ENCODE measurements around the gene DOCK9. TPM values are rescaled to one million over a fixed set of nuclear protein-coding genes. Genes with fewer than 3 reads are reported as not detected.

The DOCK9 gene
- total and polyA plus RNA-seq, 2 donors (not counting 1 experiment from before 2014, with no cell fraction given) = 18.2 TPM

DNA sequence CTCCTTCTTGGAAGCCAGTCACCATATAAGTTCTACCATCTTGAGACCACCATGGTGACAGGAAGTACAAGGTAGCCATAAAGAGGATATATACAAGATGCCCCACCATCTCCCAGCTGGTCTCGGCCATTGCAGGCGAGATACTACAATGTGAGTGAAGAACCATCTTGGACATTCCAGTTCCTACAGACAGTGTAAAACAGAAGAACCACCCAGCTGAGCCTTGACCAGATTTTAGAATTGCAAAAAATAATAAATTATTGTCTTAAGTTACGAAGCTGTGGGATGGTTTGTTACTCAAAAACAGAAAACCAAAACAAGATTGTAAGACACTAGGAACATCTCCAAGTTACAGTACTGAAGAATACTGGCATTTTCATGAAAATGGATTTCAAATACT lies 43.6 kb downstream of the DOCK9 start:
- Histone ChIP-seq H4K20me1 (ENCODE audit: control insufficient read depth, extremely low read depth, insufficient read depth, low read length) (no peaks in the 10 kb centered on the region), H3K36me3 (ENCODE audit: control insufficient read depth, insufficient read depth, low read length) (no peaks in the 10 kb centered on the region)

DNA sequence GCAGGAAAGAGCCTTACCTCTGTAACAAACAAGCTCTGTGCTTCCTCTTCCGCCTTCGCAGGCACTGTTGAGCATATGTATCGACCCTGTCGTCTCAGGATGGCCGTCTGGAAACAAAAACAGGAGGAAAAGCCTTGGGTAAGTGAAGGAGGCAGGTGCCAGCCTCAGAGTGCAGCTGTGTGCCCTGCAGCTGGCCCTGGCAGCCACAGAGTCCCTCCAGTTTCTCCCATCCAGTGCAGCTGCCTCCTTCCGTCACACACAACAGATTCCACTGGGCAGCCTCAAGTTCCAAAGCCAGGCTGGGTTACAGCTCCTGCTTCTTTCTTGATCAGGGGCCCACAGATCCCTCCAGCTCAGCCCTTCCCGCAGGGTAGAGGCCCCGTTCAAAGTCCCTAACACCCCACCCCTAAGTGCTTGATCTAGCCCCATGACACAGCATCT lies 47.7 kb downstream of the DOCK9 start:
- Histone ChIP-seq H3K27ac (ENCODE audit: insufficient read depth, low read length) (no peak overlapping the region), H3K36me3 (ENCODE audit: control insufficient read depth, insufficient read depth, low read length) (no peaks in the 10 kb centered on the region), H4K20me1 (ENCODE audit: control insufficient read depth, extremely low read depth, insufficient read depth, low read length) (no peaks in the 10 kb centered on the region), H3K79me2 (ENCODE audit: control insufficient read depth, insufficient read depth, low read length) (no peaks in the 10 kb centered on the region), H3K4me1 (ENCODE audit: control insufficient read depth, extremely low read depth, insufficient read depth, low read length) (no peaks in the 10 kb centered on the region), H3K27me3 (ENCODE audit: control insufficient read depth, insufficient read depth, low read length) (no peaks in the 10 kb centered on the region), H2AFZ (ENCODE audit: low read length) (no peak overlapping the region), H3K4me2 (ENCODE audit: extremely low read depth, insufficient read depth, low read length) (no peak overlapping the region), H3K4me3 (replicated peaks in 1 of 4; ENCODE audit: control extremely low read depth in 1 of 4, insufficient read depth in 1 of 4, low read depth in 3 of 4, low read length in 4 of 4) (no peak overlapping the region), H3K9ac (ENCODE audit: insufficient read depth, low read length) (no peak overlapping the region), H3K9me3 (ENCODE audit: control insufficient read depth, insufficient read depth, low read depth, low read length) (no peaks in the 10 kb centered on the region)
- no peak for DNase-seq (ENCODE audit: low read depth in 2 of 2)
- TF ChIP-seq CTCF (conservative IDR thresholded peaks at IDR 0.05 in 1 of 2, IDR thresholded peaks at IDR 0.05 in 1 of 2; ENCODE audit: low read depth in 1 of 2, low read length in 2 of 2) (no peak), EZH2 (IDR thresholded peaks at IDR 0.05; ENCODE audit: low read length, missing control alignments) (no peak)

More for the DNA sequence above, 43.6 kb downstream of the DOCK9 start:
- TF ChIP-seq CTCF (conservative IDR thresholded peaks at IDR 0.05 in 1 of 2, IDR thresholded peaks at IDR 0.05 in 1 of 2; ENCODE audit: low read depth in 1 of 2, low read length in 2 of 2) = no peak
- TF ChIP-seq EZH2 (IDR thresholded peaks at IDR 0.05; ENCODE audit: low read length, missing control alignments) = no peak
- no peaks in the 10 kb centered on the region for H3K79me2 ChIP-seq (ENCODE audit: control insufficient read depth, insufficient read depth, low read length)
- no peaks in the 10 kb centered on the region for H3K9me3 ChIP-seq (ENCODE audit: control insufficient read depth, insufficient read depth, low read depth, low read length)
- H2AFZ ChIP-seq (ENCODE audit: low read length) = no peak overlapping the region
- no peaks in the 10 kb centered on the region for H3K27me3 ChIP-seq (ENCODE audit: control insufficient read depth, insufficient read depth, low read length)
- no peak overlapping the region for H3K4me3 ChIP-seq (replicated peaks in 1 of 4; ENCODE audit: control extremely low read depth in 1 of 4, insufficient read depth in 1 of 4, low read depth in 3 of 4, low read length in 4 of 4)
- H3K4me2 ChIP-seq (ENCODE audit: extremely low read depth, insufficient read depth, low read length) = no peak overlapping the region
- H3K9ac ChIP-seq (ENCODE audit: insufficient read depth, low read length) = no peak overlapping the region
- DNase-seq (ENCODE audit: low read depth in 2 of 2) = no peak
- no peaks in the 10 kb centered on the region for H3K4me1 ChIP-seq (ENCODE audit: control insufficient read depth, extremely low read depth, insufficient read depth, low read length)
- no peak overlapping the region for H3K27ac ChIP-seq (ENCODE audit: insufficient read depth, low read length)

DNA sequence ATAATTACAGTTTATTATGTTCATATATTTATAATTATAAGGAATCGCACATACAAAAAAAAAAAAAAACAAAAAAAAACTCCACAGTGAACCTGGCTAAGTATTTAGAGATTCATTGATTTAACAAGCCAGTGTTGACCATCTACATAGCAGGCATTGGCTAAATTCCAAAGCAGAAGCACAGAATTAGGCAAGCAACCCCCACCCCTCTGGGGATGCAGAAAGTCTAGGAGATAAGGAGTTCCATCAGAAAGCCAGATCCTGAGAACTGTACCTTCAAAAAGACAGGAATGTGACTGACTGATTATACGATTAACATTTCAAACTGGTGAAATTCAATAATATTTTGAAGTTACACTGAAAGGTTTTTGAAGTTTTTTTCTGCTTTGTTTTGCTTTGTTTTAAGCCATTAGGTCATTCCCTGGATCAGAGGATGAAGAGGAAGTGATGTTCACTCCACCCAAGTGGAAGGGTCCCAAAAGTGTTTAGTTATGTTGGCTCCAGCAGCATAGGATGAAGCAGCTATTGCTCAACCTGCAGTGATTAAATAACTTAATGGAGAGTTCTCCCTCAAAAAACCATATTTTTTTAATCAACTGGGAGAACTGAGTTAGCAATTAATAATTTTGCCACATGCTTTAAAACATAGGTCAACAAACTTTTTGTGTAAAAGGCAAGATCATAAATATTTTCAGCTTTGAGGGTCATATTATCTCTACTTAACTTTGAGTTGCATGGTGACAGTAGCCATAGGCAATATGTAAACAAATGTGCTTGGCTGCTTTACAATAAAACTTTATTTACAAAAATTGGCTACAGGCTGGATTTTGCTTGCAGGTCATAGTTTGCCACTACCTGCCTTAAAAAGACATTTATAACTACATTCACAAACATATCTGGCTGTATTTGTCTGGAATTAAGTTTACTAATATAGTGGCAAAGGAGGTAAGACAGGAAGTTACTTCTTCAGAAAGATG lies 49.6 kb downstream of the DOCK9 start:
- H3K9ac ChIP-seq (ENCODE audit: insufficient read depth, low read length) = no peak overlapping the region
- H3K36me3 ChIP-seq (ENCODE audit: control insufficient read depth, insufficient read depth, low read length) = no peaks in the 10 kb centered on the region
- peak overlapping the region; percentile 37 for H3K4me2 ChIP-seq (ENCODE audit: extremely low read depth, insufficient read depth, low read length)
- H4K20me1 ChIP-seq (ENCODE audit: control insufficient read depth, extremely low read depth, insufficient read depth, low read length) = no peaks in the 10 kb centered on the region
- peak overlapping the region; percentile 3 for H3K27ac ChIP-seq (ENCODE audit: insufficient read depth, low read length)
- H3K79me2 ChIP-seq (ENCODE audit: control insufficient read depth, insufficient read depth, low read length) = no peaks in the 10 kb centered on the region
- no peaks in the 10 kb centered on the region for H3K27me3 ChIP-seq (ENCODE audit: control insufficient read depth, insufficient read depth, low read length)
- H2AFZ ChIP-seq (ENCODE audit: low read length) = no peak overlapping the region
- H3K4me3 ChIP-seq (replicated peaks in 1 of 4; ENCODE audit: control extremely low read depth in 1 of 4, insufficient read depth in 1 of 4, low read depth in 3 of 4, low read length in 4 of 4) = no peak overlapping the region
- no peaks in the 10 kb centered on the region for H3K4me1 ChIP-seq (ENCODE audit: control insufficient read depth, extremely low read depth, insufficient read depth, low read length)
- no peaks in the 10 kb centered on the region for H3K9me3 ChIP-seq (ENCODE audit: control insufficient read depth, insufficient read depth, low read depth, low read length)
- TF ChIP-seq CTCF (conservative IDR thresholded peaks at IDR 0.05 in 1 of 2, IDR thresholded peaks at IDR 0.05 in 1 of 2; ENCODE audit: low read depth in 1 of 2, low read length in 2 of 2) (no peak), EZH2 (IDR thresholded peaks at IDR 0.05; ENCODE audit: low read length, missing control alignments) (no peak)
- DNase-seq (ENCODE audit: low read depth in 2 of 2) = peak; percentile 70 to 90
